H1 (cell line): ENCODE measurements around the gene ATP2C1. TPM values are rescaled to one million over a fixed set of nuclear protein-coding genes. Genes with fewer than 3 reads are reported as not detected.

Experiments
- CTCF ChIA-PET: fragments of 300-600 bp; sonication (Branson Sonifier 250); formaldehyde crosslinking; loops from one replicate; lab custom pipeline; 2021; ENCODE audit not compliant: partially characterized antibody; lab: Charles Lee
- POLR2A ChIA-PET: fragments of 300-600 bp; sonication (Branson Sonifier 250); formaldehyde crosslinking; loops from one replicate; lab custom pipeline; 2021; ENCODE audit warnings: inconsistent platforms; ENCODE audit not compliant: partially characterized antibody; lab: Charles Lee
- DNase-seq, 2 experiments: peaks; one replicate each; pipeline versions ENCODE4 v3.0.0 to v3.0.0-alpha.2; 2010 to 2022; ENCODE audit warnings: low spot score in 2 of 2, low read depth in 1 of 2, mixed read lengths in 1 of 2
- FAIRE-seq: peaks from 2 replicates; lab custom pipeline; 2011; peaks lifted over from hg19 to GRCh38; lab: Jason Lieb, UNC
- H2AFZ ChIP-seq: 2 replicates; pipeline ENCODE4 v1.8.1; 2012; ENCODE audit warnings: low read length, inconsistent platforms
- H2AK5ac ChIP-seq: 2 replicates; pipeline ENCODE4 v1.6.1; 2013; ENCODE audit warnings: low read depth, low read length
- H2BK120ac ChIP-seq: replicated peaks from 2 replicates; pipeline ENCODE3; 2013; ENCODE audit warnings: low read depth, low read length, inconsistent platforms
- H2BK12ac ChIP-seq: 2 replicates; pipeline ENCODE4 v1.6.1; 2013; ENCODE audit warnings: low read depth, low read length
- H2BK15ac ChIP-seq: 2 replicates; pipeline ENCODE4 v1.6.1; 2013; ENCODE audit warnings: low read length
- H2BK20ac ChIP-seq: 2 replicates; pipeline ENCODE4 v1.6.1; 2013; ENCODE audit warnings: low read length
- H2BK5ac ChIP-seq: 2 replicates; pipeline ENCODE4 v1.6.1; 2013; ENCODE audit warnings: low read depth, low read length
- H3K14ac ChIP-seq: 2 replicates; pipeline ENCODE4 v1.6.1; 2013; ENCODE audit warnings: inconsistent platforms; ENCODE audit not compliant: insufficient read length
- H3K18ac ChIP-seq: 2 replicates; pipeline ENCODE4 v1.6.1; 2013; ENCODE audit warnings: low read length; ENCODE audit errors: extremely low read depth
- H3K23ac ChIP-seq: 2 replicates; pipeline ENCODE4 v1.6.1; 2013; ENCODE audit warnings: inconsistent platforms; ENCODE audit not compliant: insufficient read length
- H3K23me2 ChIP-seq: 2 replicates; pipeline ENCODE4 v1.6.1; 2013; ENCODE audit warnings: low read depth, low read length
- H3K27ac ChIP-seq: 2 replicates; pipeline ENCODE4 v1.6.1; 2011; ENCODE audit warnings: low read depth, low read length, inconsistent platforms
- H3K27me3 ChIP-seq, 4 experiments: replicated peaks in 1 of 4; 1 replicate in 1 of 4; 2 replicates in 3 of 4; pipeline versions ENCODE4 v1.6.1 to v1.8.1; 2011 to 2013; ENCODE audit warnings: low read length in 3 of 4, mild to moderate bottlenecking in 3 of 4, inconsistent platforms in 2 of 4, mixed read lengths in 2 of 4, moderate library complexity in 1 of 4; ENCODE audit not compliant: control insufficient read depth in 3 of 4, insufficient read depth in 3 of 4; ENCODE audit errors: extremely low read depth in 1 of 4
- H3K36me3 ChIP-seq, 4 experiments: 2 replicates each; pipeline versions ENCODE4 v1.6.1 to v1.8.1; 2011 to 2013; ENCODE audit warnings: mild to moderate bottlenecking in 4 of 4, low read length in 3 of 4, moderate library complexity in 2 of 4, control low read depth in 1 of 4, inconsistent platforms in 1 of 4; ENCODE audit not compliant: insufficient read depth in 4 of 4, control insufficient read depth in 2 of 4
- H3K4ac ChIP-seq: replicated peaks from 2 replicates; pipeline ENCODE3; 2013; ENCODE audit warnings: low read length, low read depth, mixed read lengths, inconsistent platforms; ENCODE audit not compliant: insufficient read length
- H3K4me1 ChIP-seq, 4 experiments: replicated peaks in 1 of 4; 1 replicate in 1 of 4; 2 replicates in 3 of 4; pipeline versions ENCODE4 v1.6.1 to v1.8.1; 2011 to 2013; ENCODE audit warnings: low read length in 3 of 4, inconsistent platforms in 2 of 4, mixed read lengths in 1 of 4; ENCODE audit not compliant: insufficient read depth in 4 of 4, control insufficient read depth in 3 of 4
- H3K4me2 ChIP-seq, 2 experiments: 2 replicates each; pipeline versions ENCODE4 v1.6.1 to v1.8.1; 2011 to 2013; ENCODE audit warnings: low read depth in 2 of 2, low read length in 2 of 2, control low read depth in 1 of 2, inconsistent platforms in 1 of 2, mild to moderate bottlenecking in 1 of 2; ENCODE audit not compliant: insufficient read depth in 1 of 2
- H3K4me3 ChIP-seq, 4 experiments: fragments of 200-600, 300-600 bp in 1 of 4; sonication (generic), shearing (Covaris generic), sonication (Bioruptor Twin) in 1 of 4; 2 replicates each; pipeline versions ENCODE4 v1.5.1 to v1.8.1; 2011 to 2016; ENCODE audit warnings: low read length in 4 of 4, low read depth in 3 of 4, control low read depth in 2 of 4, inconsistent platforms in 2 of 4, mild to moderate bottlenecking in 2 of 4, mixed read lengths in 1 of 4, moderate library complexity in 1 of 4; ENCODE audit not compliant: insufficient read depth in 2 of 4; ENCODE audit errors: extremely low read depth in 1 of 4
- H3K56ac ChIP-seq: replicated peaks from 2 replicates; pipeline ENCODE3; 2013; ENCODE audit warnings: low read depth, mild to moderate bottlenecking, mixed read lengths, low read length, inconsistent platforms; ENCODE audit not compliant: insufficient read length
- H3K79me1 ChIP-seq: 2 replicates; pipeline ENCODE4 v1.6.1; 2013; ENCODE audit warnings: low read depth, low read length, control low read depth
- H3K79me2 ChIP-seq, 2 experiments: 2 replicates each; pipeline versions ENCODE4 v1.6.1 to v1.8.1; 2012 to 2013; ENCODE audit warnings: low read length in 2 of 2, mild to moderate bottlenecking in 2 of 2, inconsistent platforms in 1 of 2; ENCODE audit not compliant: insufficient read depth in 2 of 2, control insufficient read depth in 1 of 2
- H3K9ac ChIP-seq, 4 experiments: replicated peaks in 1 of 4; 1 replicate in 1 of 4; 2 replicates in 3 of 4; pipeline versions ENCODE4 v1.6.1 to v1.8.1; 2011 to 2013; ENCODE audit warnings: low read depth in 3 of 4, low read length in 3 of 4, control low read depth in 2 of 4, mild to moderate bottlenecking in 2 of 4, moderate library complexity in 2 of 4, inconsistent platforms in 1 of 4; ENCODE audit errors: extremely low read depth in 1 of 4
- H3K9me3 ChIP-seq, 2 experiments: 2 replicates each; pipeline versions ENCODE4 v1.6.1 to v1.8.1; 2012 to 2013; ENCODE audit warnings: mild to moderate bottlenecking in 2 of 2, moderate library complexity in 2 of 2, control low read depth in 1 of 2, inconsistent platforms in 1 of 2, low read depth in 1 of 2, low read length in 1 of 2, mixed read lengths in 1 of 2; ENCODE audit not compliant: insufficient read depth in 2 of 2
- H4K20me1 ChIP-seq, 2 experiments: replicated peaks in 1 of 2; 2 replicates each; pipeline versions ENCODE3 to v1.8.1; 2011 to 2013; ENCODE audit warnings: inconsistent platforms in 2 of 2, low read length in 2 of 2, mild to moderate bottlenecking in 1 of 2; ENCODE audit not compliant: insufficient read depth in 2 of 2, control insufficient read depth in 1 of 2
- H4K5ac ChIP-seq: 2 replicates; pipeline ENCODE4 v1.6.1; 2013; ENCODE audit warnings: low read length, low read depth, mixed read lengths, inconsistent platforms; ENCODE audit not compliant: insufficient read length
- H4K8ac ChIP-seq: 2 replicates; pipeline ENCODE4 v1.8.0; 2013; ENCODE audit warnings: mild to moderate bottlenecking, moderate library complexity, low read length, inconsistent platforms; ENCODE audit not compliant: insufficient read depth; ENCODE audit errors: extremely low read depth
- H4K91ac ChIP-seq: replicated peaks from 2 replicates; pipeline ENCODE3; 2013; ENCODE audit warnings: low read length, mixed read lengths, inconsistent platforms; ENCODE audit not compliant: insufficient read length
- ASH2L ChIP-seq: fragments of 200-600, 300-600 bp; sonication (generic); IDR thresholded peaks from one replicate; pipeline ENCODE4 v1.7.1; 2017; ENCODE audit warnings: low read length
- CHD1 ChIP-seq: IDR thresholded peaks from 2 replicates; pipeline ENCODE4 v1.6.1; 2012; ENCODE audit warnings: low read depth, low read length, improper control_type of control experiment
- CTBP2 ChIP-seq: IDR thresholded peaks from 2 replicates; pipeline ENCODE4 v1.7.0; 2011; ENCODE audit warnings: borderline replicate concordance, mild to moderate bottlenecking, moderate library complexity, mixed read lengths, low read length; ENCODE audit not compliant: insufficient read depth, insufficient read length
- JUND ChIP-seq: IDR thresholded peaks from 2 replicates; pipeline ENCODE4 v1.6.1; 2011; ENCODE audit warnings: mild to moderate bottlenecking, improper control_type of control experiment, low read length
- PHF8 ChIP-seq: fragments of 200-600 bp; sonication (generic); conservative IDR thresholded peaks from 2 replicates; pipeline ENCODE4 v1.7.1; 2012; ENCODE audit warnings: low read depth, mild to moderate bottlenecking, inconsistent platforms, low read length, moderate library complexity
- RXRA ChIP-seq: IDR thresholded peaks from 2 replicates; pipeline ENCODE4 v1.6.1; 2011; ENCODE audit warnings: low read depth, mild to moderate bottlenecking, low read length, moderate library complexity; ENCODE audit not compliant: insufficient read depth
- SIN3A ChIP-seq, 2 experiments: IDR thresholded peaks in 1 of 2; conservative IDR thresholded peaks in 1 of 2; 2 replicates each; pipeline ENCODE4 v1.6.1; 2011 to 2012; ENCODE audit warnings: low read length in 2 of 2, improper control_type of control experiment in 1 of 2, low read depth in 1 of 2, mild to moderate bottlenecking in 1 of 2
- SIX5 ChIP-seq: IDR thresholded peaks from 2 replicates; pipeline ENCODE4 v1.6.1; 2011; ENCODE audit warnings: mild to moderate bottlenecking, low read depth, low read length
- SRF ChIP-seq: IDR thresholded peaks from 2 replicates; pipeline ENCODE4 v1.6.1; 2011; ENCODE audit warnings: mild to moderate bottlenecking, low read depth, low read length, moderate library complexity
- ZNF274 ChIP-seq: IDR thresholded peaks from 2 replicates; pipeline ENCODE4 v1.7.0; 2012; ENCODE audit warnings: low read length, borderline replicate concordance; ENCODE audit errors: extremely low read depth
- WGBS, 2 experiments: shearing (Covaris generic) in 1 of 2; methylation state at CpG; one replicate each; pipeline versions ENCODE4 v1.1.6 to v1.1.7; 2013 to 2015; ENCODE audit warnings: low lambda C conversion rate in 2 of 2, mixed read lengths in 2 of 2, inconsistent platforms in 1 of 2, low coverage in 1 of 2, missing lambda C conversion rate in 1 of 2; ENCODE audit not compliant: insufficient replicate concordance in 2 of 2, insufficient coverage in 1 of 2, insufficient read length in 1 of 2; ENCODE audit errors: extremely low coverage in 1 of 2, missing lambda C conversion rate in 1 of 2; 5-methylcytosine and 5-hydroxymethylcytosine counted together
- polyA plus RNA-seq, 7 experiments: library from polyadenylated mRNA; depleted of rRNA in 3 of 7; stranded (reverse) in 5 of 7; unstranded in 2 of 7; fragments of >200 nt in 5 of 7; fragments of 200-250 nt in 2 of 7; gene quantifications; 1 replicate in 5 of 7; 2 replicates in 1 of 7; 4 replicates in 1 of 7; pipeline versions ENCODE4 v1.2.1 to v1.2.3, GENCODE V29; 2011 to 2013; ENCODE audit warnings: missing spikeins in 2 of 7, mixed read lengths in 2 of 7
- total RNA-seq: library from RNA; stranded (reverse); fragmentation: NEBNext Ultra II Directional; extraction: Animal tissue kit (Norgen Biotek cat#: 25700); gene quantifications from 2 replicates; pipeline ENCODE4 v1.2.1, GENCODE V29; 2021
- TF ChIP-seq, protein P1 (sequence below): IDR thresholded peaks from 2 replicates; pipeline ENCODE4 v1.6.1; 2011; ENCODE audit warnings: low read length, improper control_type of control experiment

Gene ATP2C1
- total and polyA plus RNA-seq, 2 of the 8 experiments (the other 6 are each of a cell fraction or from before 2014, with no cell fraction given) = 50.7 to 68.5 TPM

DNA sequence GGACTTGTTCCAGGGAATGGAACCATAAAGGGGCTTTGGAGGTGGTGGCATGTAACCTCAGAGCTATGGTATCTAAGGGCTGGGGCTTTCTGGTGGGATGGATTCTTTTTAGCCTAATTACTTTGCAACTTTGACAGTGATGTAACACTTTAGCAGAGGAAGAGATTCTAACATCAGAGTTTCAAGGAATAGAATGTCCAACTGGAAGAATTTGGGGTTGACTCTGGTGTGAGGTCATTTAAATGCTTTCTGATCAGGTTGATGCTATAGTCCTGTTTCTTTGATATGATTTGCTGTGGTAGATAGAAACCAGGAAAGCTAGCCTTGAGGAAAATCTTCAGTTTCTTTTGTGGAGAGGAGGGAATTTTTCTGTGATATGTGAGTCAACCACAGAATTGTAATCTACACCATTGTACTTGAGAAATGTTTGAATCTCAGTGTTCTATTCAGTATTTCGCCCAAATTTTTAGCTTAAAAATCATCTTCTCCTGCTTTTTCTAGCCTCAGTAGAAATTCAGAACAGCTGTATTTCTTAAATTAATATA, 40.0 kb downstream of the ATP2C1 start:
- Histone ChIP-seq H2BK5ac (no peak overlapping the region), H4K8ac (no peak overlapping the region), H3K4ac (no peak overlapping the region), H3K23ac (no peak overlapping the region), H2AK5ac (no peak overlapping the region), H4K5ac (no peak overlapping the region), H3K4me2 (no peak overlapping the region), H2BK15ac (no peak overlapping the region), H3K56ac (no peak overlapping the region), H2AFZ (no peak overlapping the region), H3K9me3 (no peaks in the 10 kb centered on the region), H3K79me1 (no peaks in the 10 kb centered on the region), H3K27ac (no peak overlapping the region), H3K23me2 (no peaks in the 10 kb centered on the region), H3K14ac (no peak overlapping the region), H3K27me3 (no peaks in the 10 kb centered on the region), H4K91ac (no peak overlapping the region), H3K4me1 (no peaks in the 10 kb centered on the region), H2BK20ac (no peak overlapping the region), H2BK120ac (no peak overlapping the region), H3K4me3 (no peak overlapping the region), H3K18ac (no peak overlapping the region), H2BK12ac (no peak overlapping the region), H3K9ac (no peak overlapping the region), H3K79me2 (peaks cover 0 to 15% of the 10 kb centered on the region in 2 experiments; a peak in 1 of 4 replicates), H3K36me3 (peaks cover 0 to 11% (median 0%) of the 10 kb centered on the region in 4 experiments; a peak in 4 of 8 replicates), H4K20me1 (no peaks in the 10 kb centered on the region)
- TF ChIP-seq ASH2L (no peak), SIX5 (no peak), RXRA (no peak), JUND (no peak), SRF (no peak), CHD1 (no peak), CTBP2 (no peak), SIN3A (conservative IDR thresholded peaks at IDR 0.05 in 1 of 2, IDR thresholded peaks at IDR 0.05 in 1 of 2; ENCODE audit: low read depth in 1 of 2, low read length in 2 of 2) (no peak), ZNF274 (no peak), PHF8 (no peak)
- TF ChIP-seq, protein P1, sequence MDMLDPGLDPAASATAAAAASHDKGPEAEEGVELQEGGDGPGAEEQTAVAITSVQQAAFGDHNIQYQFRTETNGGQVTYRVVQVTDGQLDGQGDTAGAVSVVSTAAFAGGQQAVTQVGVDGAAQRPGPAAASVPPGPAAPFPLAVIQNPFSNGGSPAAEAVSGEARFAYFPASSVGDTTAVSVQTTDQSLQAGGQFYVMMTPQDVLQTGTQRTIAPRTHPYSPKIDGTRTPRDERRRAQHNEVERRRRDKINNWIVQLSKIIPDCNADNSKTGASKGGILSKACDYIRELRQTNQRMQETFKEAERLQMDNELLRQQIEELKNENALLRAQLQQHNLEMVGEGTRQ = no peak
- ChIA-PET CTCF (no interaction called here), POLR2A (no interaction called here)
- FAIRE-seq (no peak), DNase-seq (no peak)
- WGBS, 2 experiments = 100% methylated on average over 1 of the region's 1 CpG; no CpG with 5 or more reads in 1 of the 2 experiments
